ENCODE data around the gene TGM5. TPM values are rescaled to one million over a fixed set of nuclear protein-coding genes. Genes with fewer than 3 reads are reported as not detected.
"Not testable (repeated sequence)": the region's sequence is repeated elsewhere in the genome, so short reads cannot be mapped to it uniquely, and the experiment has no call there.

The TGM5 gene
- total and polyA plus RNA-seq, 10 donors: 0.02 TPM; not detected in 9

DNA sequence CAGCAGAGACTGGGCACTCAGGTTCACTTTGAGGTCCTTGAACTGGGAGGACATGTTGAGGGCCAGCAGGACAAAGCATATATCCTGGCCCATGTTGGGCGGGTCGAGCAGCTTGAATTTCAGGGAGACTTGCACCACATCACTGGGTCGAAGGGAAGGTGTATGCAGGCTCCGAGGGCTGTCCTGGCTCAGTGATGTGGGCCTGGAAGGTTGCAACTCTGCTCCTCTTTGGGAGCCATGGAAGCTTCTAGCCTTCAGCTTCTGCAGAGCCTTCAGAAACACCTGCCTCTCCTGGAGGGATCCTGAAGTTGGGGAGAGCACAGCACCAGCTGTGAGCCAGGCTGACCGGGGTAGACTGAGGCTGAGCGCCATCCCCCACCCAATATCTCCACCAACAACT, 31.2 kb downstream of the TGM5 start:
- intact Hi-C loops (cut with DNase I; ENCODE audit: low total_unique reads): no loop called here
- Histone ChIP-seq H3K36me3 (no peaks in the 10 kb centered on the region), H3K27me3 (replicated peaks in 1 of 7) (peaks cover 0 to 26% (median 0%) of the 10 kb centered on the region in 7 donors), H3K27ac (no peak overlapping the region), H3K9me3 (no peaks in the 10 kb centered on the region), H3K4me3 (no peak overlapping the region), H3K4me1 (peaks cover 0 to 23% (median 6%) of the 10 kb centered on the region in 6 donors)
- WGBS, 5 donors: 85 to 98% (median 95%) methylated on average over 6 of the region's 6 CpGs
- no peak for DNase-seq
- TF ChIP-seq POLR2AphosphoS5 (IDR thresholded peaks at IDR 0.05) (no peak), POLR2A (IDR thresholded peaks at IDR 0.05) (no peak)
- TF ChIP-seq, protein P1, sequence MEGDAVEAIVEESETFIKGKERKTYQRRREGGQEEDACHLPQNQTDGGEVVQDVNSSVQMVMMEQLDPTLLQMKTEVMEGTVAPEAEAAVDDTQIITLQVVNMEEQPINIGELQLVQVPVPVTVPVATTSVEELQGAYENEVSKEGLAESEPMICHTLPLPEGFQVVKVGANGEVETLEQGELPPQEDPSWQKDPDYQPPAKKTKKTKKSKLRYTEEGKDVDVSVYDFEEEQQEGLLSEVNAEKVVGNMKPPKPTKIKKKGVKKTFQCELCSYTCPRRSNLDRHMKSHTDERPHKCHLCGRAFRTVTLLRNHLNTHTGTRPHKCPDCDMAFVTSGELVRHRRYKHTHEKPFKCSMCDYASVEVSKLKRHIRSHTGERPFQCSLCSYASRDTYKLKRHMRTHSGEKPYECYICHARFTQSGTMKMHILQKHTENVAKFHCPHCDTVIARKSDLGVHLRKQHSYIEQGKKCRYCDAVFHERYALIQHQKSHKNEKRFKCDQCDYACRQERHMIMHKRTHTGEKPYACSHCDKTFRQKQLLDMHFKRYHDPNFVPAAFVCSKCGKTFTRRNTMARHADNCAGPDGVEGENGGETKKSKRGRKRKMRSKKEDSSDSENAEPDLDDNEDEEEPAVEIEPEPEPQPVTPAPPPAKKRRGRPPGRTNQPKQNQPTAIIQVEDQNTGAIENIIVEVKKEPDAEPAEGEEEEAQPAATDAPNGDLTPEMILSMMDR (IDR thresholded peaks at IDR 0.05 in 8 of 11, conservative IDR thresholded peaks at IDR 0.05 in 3 of 11): no peak

DNA sequence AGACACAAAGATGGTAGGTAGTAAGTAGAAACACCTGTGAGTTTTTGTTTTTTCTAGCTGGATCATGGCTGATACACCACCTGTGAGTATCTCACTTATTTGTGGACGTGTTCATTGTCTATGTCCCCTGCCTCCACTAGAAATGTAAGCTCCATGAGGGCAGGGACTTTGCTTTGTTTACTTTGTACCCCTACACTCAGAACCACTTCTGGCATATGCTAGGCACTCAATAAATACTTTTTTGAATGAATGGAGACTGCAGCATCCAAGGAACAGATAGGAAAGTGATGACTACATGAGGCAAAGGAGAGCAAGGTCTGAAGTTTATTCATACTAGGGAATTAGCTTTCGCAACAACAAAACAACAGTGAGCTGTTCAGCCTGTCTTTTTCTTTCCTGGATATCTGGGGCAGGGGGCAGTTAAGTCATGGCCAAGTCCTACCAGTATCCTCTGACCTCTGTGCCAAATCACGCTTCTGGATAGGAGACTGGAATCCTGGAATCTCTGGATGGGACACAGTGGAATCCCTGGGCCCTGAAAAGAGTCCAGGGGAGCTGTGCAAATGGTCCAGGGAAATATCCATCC, 34.3 kb downstream of the TGM5 start:
- 75 to 93% (median 87%) methylated on average over 3 of the region's 3 CpGs for WGBS, 5 donors
- intact Hi-C loops (cut with DNase I; ENCODE audit: low total_unique reads): no loop called here
- Histone ChIP-seq H3K9me3 (no peaks in the 10 kb centered on the region), H3K27me3 (replicated peaks in 1 of 7) (peaks cover 0 to 6% (median 0%) of the 10 kb centered on the region in 7 donors), H3K4me1 (no peaks in the 10 kb centered on the region), H3K4me3 (no peak overlapping the region), H3K36me3 (no peaks in the 10 kb centered on the region), H3K27ac (no peak overlapping the region)
- DNase-seq: no peak
- TF ChIP-seq POLR2A (IDR thresholded peaks at IDR 0.05): no peak

DNA sequence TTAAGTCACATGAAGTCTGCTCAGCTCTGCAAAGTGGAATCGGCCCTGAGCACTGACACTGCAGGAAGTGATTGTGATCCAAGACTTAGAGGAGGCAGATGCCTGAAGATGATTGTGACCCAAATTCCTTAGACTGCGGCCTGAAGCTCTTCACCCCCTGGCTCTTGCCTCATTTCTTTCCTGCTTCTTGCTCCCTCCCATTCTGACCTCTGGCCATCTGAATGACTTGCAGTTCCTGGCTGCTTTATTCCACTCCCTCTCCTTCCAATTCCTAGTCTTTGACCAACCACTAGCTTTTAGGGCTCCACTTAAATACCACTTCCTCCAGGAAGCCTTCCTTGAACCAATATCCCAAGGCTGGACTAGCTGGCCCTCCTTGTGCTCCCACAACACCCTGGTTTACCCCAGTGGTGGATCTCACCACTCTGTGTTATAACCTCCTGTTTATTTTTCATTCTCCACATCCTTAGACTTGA, 36.0 kb downstream of the TGM5 start:
- peak overlapping the region in 6 of 8 donors; percentile 21 to 67 (median 52) for H3K27ac ChIP-seq
- 20 to 34% (median 23%) methylated on average over 2 of the region's 2 CpGs for WGBS, 5 donors
- no peak for DNase-seq

DNA sequence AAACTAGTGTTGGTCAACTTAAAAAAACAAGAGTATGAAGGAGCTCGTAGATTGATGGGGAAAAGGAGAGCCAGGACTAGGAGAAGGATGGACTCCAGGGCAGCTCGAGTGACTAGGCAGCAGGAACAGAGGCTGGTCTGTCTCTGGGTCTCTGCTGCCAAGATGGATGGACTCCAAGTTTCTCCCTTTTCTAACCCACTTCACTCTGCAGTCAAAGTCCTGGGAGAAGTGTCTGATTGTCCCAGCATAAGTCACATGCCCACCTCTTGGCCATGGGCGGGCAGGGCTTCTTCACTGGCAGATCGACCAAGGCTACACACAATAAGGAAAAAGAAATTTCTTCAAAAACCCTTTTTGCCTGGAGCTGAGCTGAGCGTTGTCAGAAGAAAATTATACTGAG, 36.8 kb downstream of the TGM5 start:
- H3K4me3 ChIP-seq: no peak overlapping the region
- H3K27me3 ChIP-seq (replicated peaks in 1 of 7): peaks cover 0 to 11% (median 0%) of the 10 kb centered on the region in 7 donors
- intact Hi-C loops (cut with DNase I; ENCODE audit: low total_unique reads): no loop called here
- no peak for TF ChIP-seq POLR2AphosphoS5 (IDR thresholded peaks at IDR 0.05)
- no peak for TF ChIP-seq POLR2A (IDR thresholded peaks at IDR 0.05)
- TF ChIP-seq, protein P1 (IDR thresholded peaks at IDR 0.05 in 8 of 11, conservative IDR thresholded peaks at IDR 0.05 in 3 of 11): no peak
- DNase-seq: no peak
- H3K36me3 ChIP-seq: no peaks in the 10 kb centered on the region
- 75 to 90% (median 84%) methylated on average over 5 of the region's 5 CpGs for WGBS, 5 donors
- H3K27ac ChIP-seq: peak overlapping the region in 4 of 8 donors; percentile 48 to 67 (median 56)
- H3K4me1 ChIP-seq: peaks cover 0 to 9% (median 0%) of the 10 kb centered on the region in 6 donors
- H3K9me3 ChIP-seq: no peaks in the 10 kb centered on the region

More for the DNA sequence above, 36.0 kb downstream of the TGM5 start:
- TF ChIP-seq POLR2A (IDR thresholded peaks at IDR 0.05) (no peak), POLR2AphosphoS5 (IDR thresholded peaks at IDR 0.05) (peak in 1 of 3 donors; percentile 29)
- H3K4me1 ChIP-seq: peaks cover 0 to 3% (median 0%) of the 10 kb centered on the region in 6 donors
- intact Hi-C loops (cut with DNase I; ENCODE audit: low total_unique reads): no loop called here
- H3K27me3 ChIP-seq (replicated peaks in 1 of 7): peaks cover 0 to 11% (median 0%) of the 10 kb centered on the region in 7 donors
- H3K9me3 ChIP-seq: no peaks in the 10 kb centered on the region
- no peak overlapping the region for H3K4me3 ChIP-seq
- H3K36me3 ChIP-seq: no peaks in the 10 kb centered on the region

DNA sequence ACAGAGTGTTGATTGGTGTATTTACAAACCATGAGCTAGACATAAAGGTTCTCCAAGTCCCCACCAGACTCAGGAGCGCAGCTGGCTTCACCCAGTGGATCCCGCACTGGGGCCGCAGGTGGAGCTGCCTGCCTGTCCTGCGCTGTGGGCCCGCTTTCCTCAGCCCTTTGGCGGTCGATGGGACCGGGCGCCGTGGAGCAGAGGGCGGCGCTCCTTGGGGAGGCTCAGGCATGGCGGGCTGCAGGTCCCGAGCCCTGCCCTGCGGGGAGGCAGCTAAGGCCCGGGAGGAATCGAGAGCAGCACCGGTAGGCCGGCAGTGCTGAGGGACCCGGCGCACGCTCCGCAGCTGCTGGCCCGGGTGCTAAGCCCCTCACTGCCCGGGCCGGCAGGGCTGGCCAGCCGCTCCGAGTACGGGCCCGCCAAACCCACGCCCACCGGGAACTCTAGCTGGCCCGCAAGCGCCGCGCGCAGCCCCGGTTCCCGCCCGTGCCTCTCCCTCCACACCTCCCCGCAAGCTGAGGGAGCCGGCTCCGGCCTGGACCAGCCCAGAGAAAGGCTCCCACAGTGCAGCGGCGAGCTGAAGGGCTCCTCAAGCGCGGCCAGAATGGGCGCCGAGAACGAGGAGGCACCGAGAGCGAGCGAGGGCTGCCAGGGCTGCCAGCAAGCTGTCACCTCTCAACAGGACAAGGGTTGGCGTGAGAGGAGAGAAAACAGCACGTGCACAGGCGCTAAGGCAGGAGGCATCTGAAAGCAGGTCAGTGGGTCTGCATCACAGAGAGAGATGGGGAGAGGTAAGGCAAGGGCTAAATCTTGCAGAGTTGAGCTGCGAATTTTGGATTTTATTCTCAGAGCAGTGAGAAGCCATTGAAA, 40.1 kb downstream of the TGM5 start:
- TF ChIP-seq POLR2A (IDR thresholded peaks at IDR 0.05): no peak
- WGBS, 5 donors: 95 to 97% (median 96%) methylated on average over 38 to 57 of the region's 57 CpGs
- no peak overlapping the region for H3K4me3 ChIP-seq
- peaks cover 0 to 6% (median 0%) of the 10 kb centered on the region in 7 donors for H3K27me3 ChIP-seq (replicated peaks in 1 of 7)
- H3K9me3 ChIP-seq: no peaks in the 10 kb centered on the region
- DNase-seq: no peak
- H3K4me1 ChIP-seq: peaks cover 0 to 9% (median 0%) of the 10 kb centered on the region in 6 donors
- no peak overlapping the region for H3K27ac ChIP-seq
- no peaks in the 10 kb centered on the region for H3K36me3 ChIP-seq
- intact Hi-C loops (cut with DNase I; ENCODE audit: low total_unique reads): no loop called here

DNA sequence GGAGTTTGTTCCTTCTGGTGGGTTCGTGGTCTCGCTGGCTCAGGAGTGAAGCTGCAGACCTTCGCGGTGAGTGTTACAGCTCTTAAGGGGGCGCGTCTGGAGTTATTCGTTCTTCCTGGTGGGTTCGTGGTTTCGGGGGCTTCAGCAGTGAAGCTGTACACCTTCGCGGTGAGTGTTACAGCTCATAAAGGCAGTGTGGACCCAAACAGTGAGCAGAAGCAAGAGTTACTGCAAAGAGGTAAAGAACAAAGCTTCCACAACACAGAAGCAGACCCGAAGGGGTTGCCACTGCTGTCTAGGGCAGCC, 40.8 kb downstream of the TGM5 start:
- H3K27ac ChIP-seq; H3K27me3 ChIP-seq (replicated peaks in 1 of 7); H3K4me3 ChIP-seq; H3K36me3 ChIP-seq; DNase-seq; H3K4me1 ChIP-seq; H3K9me3 ChIP-seq: not testable (repeated sequence)
- intact Hi-C loops (cut with DNase I; ENCODE audit: low total_unique reads): loop anchor here (2.0 kb wide), 1 partner anchor 59 kb away; no protein-coding TSS in a partner anchor
- 69 to 82% (median 81%) methylated on average over 12 of the region's 12 CpGs for WGBS, 5 donors
